HG02852 (cell line): ENCODE data around the gene ANKRD2.
"Not testable (repeated sequence)": the region's sequence is repeated elsewhere in the genome, so short reads cannot be mapped to it uniquely, and the experiment has no call there.

ENCODE experiments used
- ATAC-seq: cut with Tn5 transposase; IDR thresholded peaks from one replicate; pipeline ENCODE4 v1.9.1; 2021; ENCODE audit warnings: mild to moderate bottlenecking, moderate library complexity; ENCODE audit not compliant: unreplicated experiment

ANKRD2 gene

GRCh38 chr10:97570789-97571471 lies 1.6 kb upstream of the ANKRD2 start:
- ATAC-seq: no peak

- ATAC-seq: no peak
These were observed 957 bp upstream of the ANKRD2 start for GRCh38 chr10:97571622-97572021.

- ATAC-seq: no peak
These were observed 442 bp downstream of the ANKRD2 start for GRCh38 chr10:97573021-97573420.

GRCh38 chr10:97573672-97574071 lies 1.1 kb downstream of the ANKRD2 start:
- ATAC-seq: no peak

- no peak for ATAC-seq
These were observed 2.0 kb downstream of the ANKRD2 start for GRCh38 chr10:97574374-97575126.

- no peak for ATAC-seq
These were observed 2.6 kb downstream of the ANKRD2 start for GRCh38 chr10:97575127-97575668.

GRCh38 chr10:97576487-97576886 lies 3.9 kb downstream of the ANKRD2 start:
- not testable (repeated sequence) for ATAC-seq

GRCh38 chr10:97577701-97578100 lies 5.1 kb downstream of the ANKRD2 start:
- no peak for ATAC-seq

- ATAC-seq: no peak
These were observed 5.7 kb downstream of the ANKRD2 start for GRCh38 chr10:97578171-97578844.

GRCh38 chr10:97580421-97581367 lies 8.1 kb downstream of the ANKRD2 start:
- ATAC-seq: no peak

- ATAC-seq: no peak
These were observed 9.6 kb downstream of the ANKRD2 start for GRCh38 chr10:97582169-97582568.

- ATAC-seq: no peak
These were observed 10.9 kb downstream of the ANKRD2 start for GRCh38 chr10:97583476-97583875.

- no peak for ATAC-seq
These were observed 11.7 kb downstream of the ANKRD2 start, which contains the start of gene HOGA1 for GRCh38 chr10:97584060-97584797. TSS of gene HOGA1 (plus strand) at chr10:97584389. CDS start at chr10:97584704, 315 bp downstream.

- no peak for ATAC-seq
These were observed 12.3 kb downstream of the ANKRD2 start for GRCh38 chr10:97584798-97585438.

- no peak for ATAC-seq
These were observed 12.8 kb downstream of the ANKRD2 start for GRCh38 chr10:97585439-97585811.

GRCh38 chr10:97587183-97587582 lies 14.6 kb downstream of the ANKRD2 start:
- no peak for ATAC-seq

- ATAC-seq: no peak
These were observed 16.9 kb downstream of the ANKRD2 start, which contains the start of gene C10orf62 for GRCh38 chr10:97589479-97589878. TSS of gene C10orf62 (plus strand) at chr10:97589721. CDS start at chr10:97589898, 177 bp downstream.

- ATAC-seq: no peak
These were observed 17.6 kb downstream of the ANKRD2 start for GRCh38 chr10:97590082-97590747.
